Bone marrow (tissue), 2 donors: ENCODE measurements around the gene SUCLG2.
"Not testable (repeated sequence)": the region's sequence is repeated elsewhere in the genome, so short reads cannot be mapped to it uniquely, and the experiment has no call there.

Experiments used
- DNase-seq, 2 donors: peaks; one replicate each; lab custom pipeline; 2025; lab: John Stamatoyannopoulos, UW

SUCLG2 gene

GRCh38 chr3:67559029-67559605 lies 95.3 kb downstream of the SUCLG2 start:
- no peak for DNase-seq

- DNase-seq: no peak
Observed at GRCh38 chr3:67558426-67558825, 96.0 kb downstream of the SUCLG2 start.

- DNase-seq: no peak
Observed at GRCh38 chr3:67557848-67558355, 96.5 kb downstream of the SUCLG2 start.

- DNase-seq: no peak
Observed at GRCh38 chr3:67551361-67552016, 102.9 kb downstream of the SUCLG2 start.

- no peak for DNase-seq
Observed at GRCh38 chr3:67550541-67550940, 103.9 kb downstream of the SUCLG2 start.

- DNase-seq: not testable (repeated sequence)
Observed at GRCh38 chr3:67542502-67543250, 111.7 kb downstream of the SUCLG2 start.

GRCh38 chr3:67540198-67540894 lies 114.1 kb downstream of the SUCLG2 start:
- no peak for DNase-seq

GRCh38 chr3:67537203-67537602 lies 117.2 kb downstream of the SUCLG2 start:
- DNase-seq: not testable (repeated sequence)

GRCh38 chr3:67535006-67535405 lies 119.4 kb downstream of the SUCLG2 start:
- DNase-seq: no peak

GRCh38 chr3:67534594-67534993 lies 119.8 kb downstream of the SUCLG2 start:
- no peak for DNase-seq

GRCh38 chr3:67531181-67532101 lies 123.0 kb downstream of the SUCLG2 start:
- no peak for DNase-seq

GRCh38 chr3:67529915-67530314 lies 124.5 kb downstream of the SUCLG2 start:
- DNase-seq: no peak

- DNase-seq: no peak
Observed at GRCh38 chr3:67529337-67529736, 125.1 kb downstream of the SUCLG2 start.

GRCh38 chr3:67526246-67526645 lies 128.2 kb downstream of the SUCLG2 start:
- DNase-seq: no peak

GRCh38 chr3:67524046-67524445 lies 130.4 kb downstream of the SUCLG2 start:
- DNase-seq: no peak

GRCh38 chr3:67522081-67522480 lies 132.3 kb downstream of the SUCLG2 start:
- DNase-seq: no peak

GRCh38 chr3:67521053-67521646 lies 133.3 kb downstream of the SUCLG2 start:
- no peak for DNase-seq

- DNase-seq: no peak
Observed at GRCh38 chr3:67518236-67518635, 136.2 kb downstream of the SUCLG2 start.

GRCh38 chr3:67517781-67518180 lies 136.6 kb downstream of the SUCLG2 start:
- DNase-seq: no peak

- no peak for DNase-seq
Observed at GRCh38 chr3:67516496-67516895, 137.9 kb downstream of the SUCLG2 start.

GRCh38 chr3:67515778-67516177 lies 138.6 kb downstream of the SUCLG2 start:
- DNase-seq: no peak
